Panc1 (cell line): ENCODE results near the gene NAPA. TPM values are rescaled to one million over a fixed set of nuclear protein-coding genes. Genes with fewer than 3 reads are reported as not detected.

ENCODE experiments used
- ATAC-seq: fragments of 200-7000 bp; cut with Tn5 transposase; 2 replicates; pipeline ENCODE4 v1.9.1; 2020; ENCODE audit warnings: mild to moderate bottlenecking, moderate library complexity
- BruUV-seq: library from RNA; stranded (reverse); fragments of 400-500 nt; replicated peaks from 2 replicates; lab custom pipeline; 2021; lab: Mats Ljungman, UMichigan
- CTCF ChIA-PET: fragments of 300-600 bp; sonication (Branson Sonifier 250); formaldehyde crosslinking; loops from one replicate; lab custom pipeline; 2022; ENCODE audit warnings: antibody characterized with exemption; lab: Charles Lee
- POLR2A ChIA-PET: fragments of 300-600 bp; sonication (Branson Sonifier 250); formaldehyde crosslinking; loops from one replicate; lab custom pipeline; 2022; ENCODE audit warnings: antibody characterized with exemption; lab: Charles Lee
- DNase-seq: peaks from one replicate; pipeline ENCODE4 v3.0.0-alpha.2; 2010; ENCODE audit warnings: low read depth, low spot score
- H3K27ac ChIP-seq: 2 replicates; pipeline ENCODE4 v1.5.1; 2011; ENCODE audit warnings: mild to moderate bottlenecking, low read length, inconsistent platforms
- H3K27me3 ChIP-seq: fragments of 200-500 bp; sonication (Bioruptor generic); 2 replicates; pipeline ENCODE4 v1.6.0; 2014; ENCODE audit warnings: low read length, inconsistent platforms; ENCODE audit not compliant: control insufficient read depth, insufficient read depth
- H3K36me3 ChIP-seq: fragments of 200-500 bp; sonication (Bioruptor generic); 2 replicates; pipeline ENCODE4 v1.5.1; 2014; ENCODE audit warnings: inconsistent platforms, mild to moderate bottlenecking, low read length, moderate library complexity; ENCODE audit not compliant: control insufficient read depth, insufficient read depth
- H3K4me1 ChIP-seq: 2 replicates; pipeline ENCODE4 v1.5.1; 2011; ENCODE audit warnings: inconsistent platforms, mild to moderate bottlenecking, low read length, moderate library complexity; ENCODE audit not compliant: control insufficient read depth, insufficient read depth
- H3K4me3 ChIP-seq, 2 experiments: 2 replicates each; pipeline ENCODE4 v1.5.1; 2011 to 2012; ENCODE audit warnings: low read depth in 2 of 2, low read length in 2 of 2, mild to moderate bottlenecking in 2 of 2, inconsistent platforms in 1 of 2, moderate library complexity in 1 of 2
- H3K9me3 ChIP-seq: fragments of 200-500 bp; sonication (Bioruptor generic); 2 replicates; pipeline ENCODE4 v1.5.1; 2014; ENCODE audit warnings: low read depth, mild to moderate bottlenecking, inconsistent platforms, low read length, moderate library complexity; ENCODE audit not compliant: control insufficient read depth, insufficient read depth
- CTCF ChIP-seq: fragments of 450-650 bp; IDR thresholded peaks from 2 replicates; pipeline ENCODE4 v1.5.1; 2017; ENCODE audit warnings: mild to moderate bottlenecking
- POLR2AphosphoS5 ChIP-seq: IDR thresholded peaks from 2 replicates; pipeline ENCODE4 v1.6.1; 2012; ENCODE audit warnings: mild to moderate bottlenecking, low read depth, low read length, moderate library complexity
- REST ChIP-seq, 2 experiments: IDR thresholded peaks; 2 replicates each; pipeline ENCODE4 v1.6.1; 2011 to 2012; ENCODE audit warnings: low read depth in 2 of 2, control low read depth in 1 of 2, low read length in 1 of 2, mild to moderate bottlenecking in 1 of 2, moderate library complexity in 1 of 2; ENCODE audit not compliant: insufficient read depth in 1 of 2
- SIN3A ChIP-seq: IDR thresholded peaks from 2 replicates; pipeline ENCODE4 v1.6.1; 2012; ENCODE audit warnings: low read depth, mild to moderate bottlenecking, low read length, moderate library complexity, borderline replicate concordance; ENCODE audit not compliant: insufficient read depth
- TCF7L2 ChIP-seq: IDR thresholded peaks from 2 replicates; pipeline ENCODE4 v1.6.1; 2011; ENCODE audit warnings: mild to moderate bottlenecking, low read depth, low read length, inconsistent platforms
- in situ Hi-C: cut with HindIII; loops from 2 replicates; pipeline ENCODE4 v1.10.0; 2016; ENCODE audit warnings: low sequenced_read_pairs, low pct_unique_long_range_greater_than_20kb
- intact Hi-C: fragments of 100-400 bp; cut with micrococcal nuclease; formaldehyde crosslinking; loops from one replicate; pipeline ENCODE4 v1.10.0; 2022; ENCODE audit not compliant: unreplicated experiment
- total RNA-seq: library from RNA; stranded (reverse); gene quantifications from one replicate; pipeline ENCODE4 v1.2.1, GENCODE V29; 2021; ENCODE audit not compliant: unreplicated experiment

Gene NAPA
- total RNA-seq, 1 experiment from 2014 or later = 71.0 TPM

DNA sequence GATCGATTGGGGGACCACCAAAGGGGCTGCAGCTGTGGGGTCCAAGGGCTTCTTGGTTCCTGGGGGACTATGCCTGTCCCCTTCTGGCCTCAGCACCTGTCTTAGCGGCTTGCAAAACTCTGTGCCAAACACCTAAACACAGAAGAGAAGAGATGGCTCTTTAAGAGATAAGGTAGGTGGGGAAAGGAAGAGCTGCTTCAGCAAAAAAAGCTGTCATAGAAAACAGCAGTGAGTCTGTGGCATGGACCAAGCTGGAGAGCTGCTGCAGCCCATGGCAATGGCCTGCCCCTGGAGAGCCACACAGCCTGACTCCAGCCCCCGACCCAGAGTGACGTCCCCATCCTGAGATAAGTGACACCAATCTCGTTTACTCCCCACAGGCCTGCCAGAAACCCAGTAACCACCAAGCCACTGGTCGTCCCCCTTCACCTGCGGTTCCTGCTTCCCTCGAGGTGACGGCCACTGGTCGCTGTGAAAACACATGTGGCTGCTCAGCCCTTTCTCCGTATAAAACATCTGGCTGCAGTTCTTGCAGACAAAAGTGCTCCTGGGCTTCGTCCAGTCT, 25.0 kb upstream of the NAPA start:
- ChIA-PET CTCF (interaction anchor here (0.6 kb wide), 1 partner anchor 24 kb away, joined by 3 read pairs; no protein-coding TSS in a partner anchor), POLR2A (interaction anchor here (0.6 kb wide), 1 partner anchor 61 kb away, joined by 3 read pairs; no protein-coding TSS in a partner anchor)
- intact Hi-C loops = no loop called here
- in situ Hi-C loops = no loop called here
- no peak for DNase-seq
- Histone ChIP-seq H3K9me3 (no peaks in the 10 kb centered on the region), H3K27me3 (no peaks in the 10 kb centered on the region), H3K36me3 (no peaks in the 10 kb centered on the region), H3K4me1 (no peaks in the 10 kb centered on the region), H3K27ac (no peak overlapping the region), H3K4me3 (no peak overlapping the region)
- no TSS peak for BruUV-seq
- no peak for ATAC-seq
- TF ChIP-seq POLR2AphosphoS5 (no peak), SIN3A (no peak), TCF7L2 (no peak), CTCF (no peak), REST (IDR thresholded peaks at IDR 0.05; ENCODE audit: insufficient read depth in 1 of 2, low read depth in 2 of 2, low read length in 1 of 2) (no peak)

DNA sequence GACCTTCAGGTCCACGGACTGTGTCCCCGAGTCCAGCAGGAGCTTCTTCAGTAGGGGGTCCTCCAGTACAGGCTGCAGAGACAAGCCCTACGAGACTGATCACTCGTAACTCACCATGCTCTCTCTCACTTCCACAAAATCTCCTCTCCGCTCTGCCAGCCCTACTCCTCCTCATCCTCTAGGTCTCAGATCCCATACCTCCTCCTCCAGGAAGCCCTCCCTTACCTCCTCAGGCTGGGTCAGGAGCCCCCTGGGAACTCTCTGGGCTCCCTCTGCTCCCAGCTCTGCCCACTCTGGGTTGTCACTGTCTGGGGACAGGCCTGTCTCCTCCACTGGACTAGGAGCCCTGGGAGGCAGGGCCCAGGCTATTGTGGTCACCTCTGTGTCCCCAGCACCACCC, 23.9 kb upstream of the NAPA start:
- no peaks in the 10 kb centered on the region for H3K4me1 ChIP-seq
- H3K27ac ChIP-seq = no peak overlapping the region
- no peaks in the 10 kb centered on the region for H3K27me3 ChIP-seq
- no peaks in the 10 kb centered on the region for H3K9me3 ChIP-seq
- no peak for DNase-seq
- intact Hi-C loops = no loop called here
- no peak for ATAC-seq
- TF ChIP-seq CTCF = no peak
- TF ChIP-seq REST (IDR thresholded peaks at IDR 0.05; ENCODE audit: insufficient read depth in 1 of 2, low read depth in 2 of 2, low read length in 1 of 2) = no peak
- TF ChIP-seq TCF7L2 = no peak
- TF ChIP-seq SIN3A = no peak
- no peak for TF ChIP-seq POLR2AphosphoS5
- ChIA-PET POLR2A (interaction anchor here (0.5 to 0.6 kb wide), 2 partner anchors 12 to 24 kb away, joined by 3 to 4 read pairs; partner anchors contain the start of gene NAPA), CTCF (no interaction called here)
- in situ Hi-C loops = no loop called here
- H3K36me3 ChIP-seq = no peaks in the 10 kb centered on the region
- no peak overlapping the region for H3K4me3 ChIP-seq
- BruUV-seq = no TSS peak
